KMS-11 (cell line): Measurements from ENCODE around the gene OTUB1.
"Not testable (repeated sequence)": the region's sequence is repeated elsewhere in the genome, so short reads cannot be mapped to it uniquely, and the experiment has no call there.

Experiments
- H2AFZ ChIP-seq: fragments of 200-600 bp; sonication (generic); 2 replicates; pipeline ENCODE4 v1.6.1; 2016; ENCODE audit warnings: antibody characterized with exemption, mixed run types, low read depth
- H3K27ac ChIP-seq: fragments of 200-600 bp; sonication (generic); 2 replicates; pipeline ENCODE4 v1.6.1; 2016; ENCODE audit warnings: mild to moderate bottlenecking, mixed run types
- H3K27me3 ChIP-seq: fragments of 200-600 bp; sonication (generic); 2 replicates; pipeline ENCODE4 v1.6.1; 2017; ENCODE audit warnings: mild to moderate bottlenecking, low read depth, mixed run types, moderate library complexity; ENCODE audit not compliant: insufficient read depth
- H3K36me3 ChIP-seq: fragments of 200-600 bp; sonication (generic); 2 replicates; pipeline ENCODE4 v1.6.1; 2017; ENCODE audit warnings: mild to moderate bottlenecking, mixed run types; ENCODE audit not compliant: insufficient read depth
- H3K4me1 ChIP-seq: fragments of 200-600 bp; sonication (generic); 2 replicates; pipeline ENCODE4 v1.6.1; 2016; ENCODE audit warnings: mild to moderate bottlenecking, low read depth, mixed run types; ENCODE audit not compliant: poor library complexity, severe bottlenecking
- H3K4me2 ChIP-seq: fragments of 200-600 bp; sonication (generic); 2 replicates; pipeline ENCODE4 v1.7.0; 2016; ENCODE audit warnings: mild to moderate bottlenecking, mixed run types
- H3K4me3 ChIP-seq: fragments of 200-600 bp; sonication (generic); IDR thresholded peaks from 2 replicates; pipeline ENCODE4 v1.6.1; 2017; ENCODE audit warnings: low read depth, low read length, mixed read lengths; ENCODE audit not compliant: insufficient read depth
- H3K79me2 ChIP-seq: fragments of 200-600 bp; sonication (generic); 2 replicates; pipeline ENCODE4 v1.6.1; 2016; ENCODE audit warnings: low read depth, mixed run types; ENCODE audit not compliant: insufficient read depth
- H3K9ac ChIP-seq: fragments of 200-600 bp; sonication (generic); 2 replicates; pipeline ENCODE4 v1.6.1; 2016; ENCODE audit warnings: mild to moderate bottlenecking, mixed run types
- H4K20me1 ChIP-seq: fragments of 200-600 bp; sonication (generic); 2 replicates; pipeline ENCODE4 v1.6.1; 2016; ENCODE audit warnings: mild to moderate bottlenecking, mixed run types; ENCODE audit not compliant: insufficient read depth
- TF ChIP-seq, protein P1 (sequence below): fragments of 200-600 bp; sonication (generic); conservative IDR thresholded peaks from 2 replicates; pipeline ENCODE4 v1.6.1; 2017; ENCODE audit warnings: low read depth, mild to moderate bottlenecking, antibody characterized with exemption, low read length, moderate library complexity, mixed read lengths

Gene OTUB1

DNA sequence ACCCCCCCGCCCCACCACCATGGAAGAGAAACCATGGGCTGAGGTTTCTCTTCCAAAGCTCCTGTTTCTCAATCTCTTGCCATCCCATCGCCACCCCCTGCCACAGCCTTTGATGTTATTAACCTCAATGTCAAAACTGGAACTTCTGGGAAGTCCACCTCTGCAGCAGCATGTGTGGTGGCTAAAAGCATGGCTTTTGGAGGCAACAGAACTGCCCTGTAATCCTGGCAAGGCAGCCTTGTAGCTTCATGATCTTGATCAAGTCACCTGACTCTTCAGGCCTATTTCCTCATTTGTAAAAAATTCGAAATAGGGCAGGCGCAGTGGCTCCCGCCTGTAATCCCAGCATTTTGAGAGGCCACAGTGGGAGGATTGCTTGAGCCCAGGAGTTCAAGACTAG is 15.3 kb upstream of the OTUB1 start:
- Histone ChIP-seq H2AFZ (no peak overlapping the region), H3K9ac (no peak overlapping the region), H4K20me1 (no peaks in the 10 kb centered on the region), H3K27me3 (no peaks in the 10 kb centered on the region), H3K79me2 (peaks cover 15% of the 10 kb centered on the region), H3K4me1 (peaks cover 4% of the 10 kb centered on the region), H3K4me2 (no peak overlapping the region), H3K4me3 (no peak overlapping the region), H3K27ac (no peak overlapping the region), H3K36me3 (no peaks in the 10 kb centered on the region)
- TF ChIP-seq, protein P1, sequence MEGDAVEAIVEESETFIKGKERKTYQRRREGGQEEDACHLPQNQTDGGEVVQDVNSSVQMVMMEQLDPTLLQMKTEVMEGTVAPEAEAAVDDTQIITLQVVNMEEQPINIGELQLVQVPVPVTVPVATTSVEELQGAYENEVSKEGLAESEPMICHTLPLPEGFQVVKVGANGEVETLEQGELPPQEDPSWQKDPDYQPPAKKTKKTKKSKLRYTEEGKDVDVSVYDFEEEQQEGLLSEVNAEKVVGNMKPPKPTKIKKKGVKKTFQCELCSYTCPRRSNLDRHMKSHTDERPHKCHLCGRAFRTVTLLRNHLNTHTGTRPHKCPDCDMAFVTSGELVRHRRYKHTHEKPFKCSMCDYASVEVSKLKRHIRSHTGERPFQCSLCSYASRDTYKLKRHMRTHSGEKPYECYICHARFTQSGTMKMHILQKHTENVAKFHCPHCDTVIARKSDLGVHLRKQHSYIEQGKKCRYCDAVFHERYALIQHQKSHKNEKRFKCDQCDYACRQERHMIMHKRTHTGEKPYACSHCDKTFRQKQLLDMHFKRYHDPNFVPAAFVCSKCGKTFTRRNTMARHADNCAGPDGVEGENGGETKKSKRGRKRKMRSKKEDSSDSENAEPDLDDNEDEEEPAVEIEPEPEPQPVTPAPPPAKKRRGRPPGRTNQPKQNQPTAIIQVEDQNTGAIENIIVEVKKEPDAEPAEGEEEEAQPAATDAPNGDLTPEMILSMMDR: no peak

DNA sequence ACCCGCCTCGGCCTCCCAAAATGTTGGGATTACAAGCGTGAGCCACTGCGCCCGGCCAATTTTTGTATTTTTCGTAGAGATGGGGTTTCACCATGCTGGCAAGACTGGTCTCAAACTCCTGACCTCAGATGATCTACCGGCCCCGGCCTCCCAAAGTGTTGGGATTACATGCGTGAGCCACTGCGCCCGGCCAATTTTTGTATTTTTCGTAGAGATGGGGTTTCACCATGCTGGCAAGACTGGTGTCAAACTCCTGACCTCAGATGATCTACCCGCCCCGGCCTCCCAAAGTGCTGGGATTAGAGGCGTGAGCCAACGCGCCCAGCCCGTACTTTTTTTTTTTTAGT is 12.4 kb upstream of the OTUB1 start:
- not testable (repeated sequence) for H3K36me3 ChIP-seq, H4K20me1 ChIP-seq, H3K27me3 ChIP-seq, H3K9ac ChIP-seq, H3K4me3 ChIP-seq
- Histone ChIP-seq H2AFZ (peak overlapping the region; percentile 88), H3K4me1 (peaks cover 13% of the 10 kb centered on the region), H3K79me2 (peaks cover 30% of the 10 kb centered on the region), H3K4me2 (peak overlapping the region; percentile 45; the same call in 1 of the 2 replicates), H3K27ac (peak overlapping the region; percentile 94; the same call in 1 of the 2 replicates)

DNA sequence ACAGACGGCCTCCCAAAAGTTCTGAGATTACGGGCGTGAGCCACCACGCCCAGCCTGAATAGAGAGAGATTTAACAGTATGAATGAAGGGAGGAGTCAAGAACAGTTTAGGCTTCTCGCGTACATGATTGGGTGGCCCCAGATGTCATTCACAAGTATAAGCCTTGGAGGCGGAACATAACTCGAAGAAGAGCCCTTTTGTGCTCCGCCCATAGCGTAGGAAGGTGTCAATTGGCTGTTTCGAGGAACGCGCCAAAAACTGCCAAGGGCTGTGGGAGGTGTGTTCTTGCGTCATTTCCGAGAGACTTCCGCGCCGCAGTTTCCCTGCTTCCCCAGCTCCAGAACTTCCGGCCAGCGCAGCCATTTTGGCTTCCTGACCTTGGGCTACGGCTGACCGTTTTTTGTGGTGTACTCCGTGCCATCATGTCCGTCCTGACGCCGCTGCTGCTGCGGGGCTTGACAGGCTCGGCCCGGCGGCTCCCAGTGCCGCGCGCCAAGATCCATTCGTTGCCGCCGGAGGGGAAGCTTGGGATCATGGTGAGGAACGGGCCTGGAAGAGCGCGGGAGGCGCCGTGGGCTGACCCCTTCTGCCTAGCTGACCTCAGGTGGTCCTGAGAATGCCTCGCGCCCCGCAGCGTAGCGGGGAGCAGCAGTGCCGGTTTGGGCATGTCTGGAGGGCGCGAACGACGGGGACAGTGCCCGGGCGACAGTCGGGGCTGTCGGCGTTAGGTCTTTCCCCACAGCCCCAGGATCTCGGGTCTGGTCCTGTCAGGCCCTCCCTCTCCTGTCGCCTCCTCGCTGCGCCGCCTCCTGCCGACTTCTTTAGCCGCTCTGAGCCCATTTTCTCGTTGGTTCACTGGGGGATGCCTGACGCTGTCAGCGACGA is 11.7 kb upstream of the OTUB1 start, which contains the start of gene COX8A:
Gene COX8A (plus strand): TSS at position 362 of the 885 bp plus-strand sequence. CDS start 61 bp downstream, at position 423.
- no peak within 1 kb of the TSS for H3K4me3 ChIP-seq
- peaks cover 30% of the 10 kb centered on the region for H3K79me2 ChIP-seq
- peak within 1 kb of the TSS; percentile 97 for H3K9ac ChIP-seq
- H4K20me1 ChIP-seq: no peaks in the 10 kb centered on the region
- H3K27me3 ChIP-seq: no peaks in the 10 kb centered on the region
- H3K4me1 ChIP-seq: peaks cover 13% of the 10 kb centered on the region
- no peaks in the 10 kb centered on the region for H3K36me3 ChIP-seq
- H3K4me2 ChIP-seq: peak within 1 kb of the TSS; percentile 69
- H2AFZ ChIP-seq: peak within 1 kb of the TSS; percentile 88
- peak within 1 kb of the TSS; percentile 94 for H3K27ac ChIP-seq
- TF ChIP-seq, protein P1: no peak

DNA sequence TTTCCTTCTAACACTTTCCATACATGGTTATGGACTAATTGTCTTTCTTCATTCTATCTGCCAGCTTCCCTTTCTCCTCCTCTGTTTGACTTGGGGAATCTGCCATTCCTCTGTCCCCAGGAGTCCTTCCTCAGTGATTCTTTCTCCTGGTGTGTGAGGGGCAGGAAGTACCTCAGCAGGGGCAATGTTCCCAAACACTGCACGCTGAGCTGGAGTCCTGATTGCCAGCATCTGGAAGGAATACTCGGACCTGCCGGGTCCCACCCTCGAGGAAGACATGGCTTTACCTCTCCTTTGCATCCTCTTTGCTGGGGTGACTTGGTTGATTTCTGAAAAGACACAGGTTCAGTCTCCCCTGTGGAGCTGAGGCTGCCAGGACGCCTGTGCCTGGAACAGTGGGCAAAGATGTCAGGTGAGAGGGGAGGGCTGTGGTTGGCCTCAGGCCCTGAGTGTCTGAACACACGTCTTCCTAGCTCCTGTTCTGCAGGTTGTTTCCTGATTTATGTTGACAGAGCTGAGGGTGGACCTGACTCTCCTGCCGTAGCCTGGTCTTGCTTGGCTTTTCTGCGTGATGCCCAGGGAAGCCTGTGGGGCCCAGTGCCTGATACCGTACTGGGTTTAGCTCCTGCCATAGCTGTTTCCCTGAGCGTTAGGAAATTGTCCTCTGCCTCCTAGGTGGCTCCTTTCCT is 7.5 kb upstream of the OTUB1 start:
- Histone ChIP-seq H3K4me3 (no peak overlapping the region), H3K27me3 (no peaks in the 10 kb centered on the region), H3K36me3 (no peaks in the 10 kb centered on the region), H2AFZ (no peak overlapping the region), H3K79me2 (peaks cover 30% of the 10 kb centered on the region), H3K4me2 (no peak overlapping the region), H3K4me1 (peaks cover 13% of the 10 kb centered on the region), H3K27ac (no peak overlapping the region), H4K20me1 (no peaks in the 10 kb centered on the region), H3K9ac (no peak overlapping the region)
- TF ChIP-seq, protein P1: no peak

DNA sequence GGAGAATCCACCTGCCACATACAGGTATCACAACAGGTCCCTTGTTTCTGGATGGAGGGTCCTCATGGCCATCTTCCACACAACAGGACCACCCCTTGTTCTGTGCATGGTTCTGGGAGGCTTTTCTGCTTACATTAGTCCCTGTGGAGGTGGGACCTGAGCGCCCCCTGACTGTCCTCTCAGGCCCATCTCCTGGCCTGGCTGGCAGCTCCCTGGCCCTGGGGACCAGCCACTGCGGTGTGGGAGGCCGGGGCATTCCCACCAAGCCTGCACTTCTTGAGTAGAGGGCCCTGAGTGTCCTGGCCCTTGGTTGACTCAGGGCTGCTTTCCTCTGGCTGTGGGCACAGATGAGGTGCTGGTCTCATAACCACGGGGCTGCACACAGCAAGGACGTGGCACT is 6.8 kb upstream of the OTUB1 start:
- TF ChIP-seq, protein P1: no peak
- Histone ChIP-seq H3K27ac (no peak overlapping the region), H3K79me2 (peaks cover 30% of the 10 kb centered on the region), H3K36me3 (no peaks in the 10 kb centered on the region), H3K9ac (no peak overlapping the region), H3K4me2 (no peak overlapping the region), H3K4me1 (peaks cover 13% of the 10 kb centered on the region), H4K20me1 (no peaks in the 10 kb centered on the region), H3K27me3 (no peaks in the 10 kb centered on the region), H2AFZ (no peak overlapping the region), H3K4me3 (no peak overlapping the region)
